Middle frontal gyrus (tissue), 1 donor: ENCODE data around the gene NUCKS1.

Source experiments
- DNase-seq: peaks from one replicate; pipeline ENCODE4 v3.0.0-alpha.2; 2015; ENCODE audit warnings: low spot score; ENCODE audit errors: extremely low spot score

The NUCKS1 gene

GRCh38 chr1:205670611-205671430, 79.2 kb downstream of the NUCKS1 start:
- DNase-seq, result no peak

DNA sequence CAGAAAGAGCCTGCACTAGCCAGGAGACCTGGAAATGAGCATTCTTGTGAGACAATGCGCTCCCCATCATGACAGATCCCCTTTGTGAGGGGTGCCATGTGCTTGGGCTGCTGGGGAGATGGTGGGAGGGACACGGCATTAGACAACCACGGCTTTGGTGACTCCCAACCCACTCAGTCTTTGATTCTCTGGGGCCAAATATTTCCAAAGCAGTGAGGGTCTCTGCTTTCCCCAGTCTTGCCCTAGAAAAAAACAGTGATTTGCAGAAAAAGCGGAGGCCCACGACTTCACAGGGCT, 79.9 kb downstream of the NUCKS1 start:
- no peak for DNase-seq

DNA sequence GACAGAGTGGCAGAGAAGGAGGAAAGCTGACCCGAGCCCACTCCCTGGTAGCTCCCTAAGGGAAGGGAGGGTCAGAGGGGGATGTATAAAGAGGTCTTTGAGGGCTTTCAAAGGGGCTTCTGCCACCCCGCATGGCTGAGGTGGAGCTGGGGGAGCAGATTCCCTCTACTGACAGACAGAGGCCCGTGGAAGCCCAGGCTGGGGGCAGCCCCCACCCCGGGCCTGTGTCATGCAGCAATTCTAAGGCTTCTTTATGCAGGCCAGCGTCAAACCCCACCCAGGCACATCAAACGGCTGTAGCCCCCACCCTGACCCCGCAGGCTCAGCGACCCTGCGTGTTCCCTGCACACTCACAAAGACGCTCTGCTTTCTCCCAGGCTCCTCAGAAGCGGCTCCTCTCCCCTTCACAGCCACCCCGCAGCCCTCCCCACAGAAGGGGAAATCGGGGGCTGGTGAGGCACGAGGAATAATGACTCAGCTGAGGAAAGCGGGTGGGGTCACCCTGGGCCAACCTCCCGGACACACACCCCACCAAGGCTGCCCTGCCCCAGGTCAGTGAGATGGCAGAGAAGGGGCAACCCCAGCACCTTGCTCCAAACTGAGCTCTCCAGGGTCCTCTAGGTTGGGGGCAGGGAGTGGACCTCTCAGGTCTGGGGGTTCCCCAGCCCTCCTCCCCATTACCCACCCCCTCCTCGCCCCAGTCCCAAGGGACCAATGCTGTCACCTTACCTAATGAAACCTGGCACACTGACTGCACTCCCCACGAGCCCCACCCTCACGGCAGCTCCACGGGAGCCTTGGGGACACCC, 80.4 kb downstream of the NUCKS1 start:
- DNase-seq, result no peak

- DNase-seq, result no peak
Measured at GRCh38 chr1:205668951-205669340, 81.0 kb downstream of the NUCKS1 start.

GRCh38 chr1:205667909-205668643, 81.9 kb downstream of the NUCKS1 start:
- DNase-seq, result no peak

DNA sequence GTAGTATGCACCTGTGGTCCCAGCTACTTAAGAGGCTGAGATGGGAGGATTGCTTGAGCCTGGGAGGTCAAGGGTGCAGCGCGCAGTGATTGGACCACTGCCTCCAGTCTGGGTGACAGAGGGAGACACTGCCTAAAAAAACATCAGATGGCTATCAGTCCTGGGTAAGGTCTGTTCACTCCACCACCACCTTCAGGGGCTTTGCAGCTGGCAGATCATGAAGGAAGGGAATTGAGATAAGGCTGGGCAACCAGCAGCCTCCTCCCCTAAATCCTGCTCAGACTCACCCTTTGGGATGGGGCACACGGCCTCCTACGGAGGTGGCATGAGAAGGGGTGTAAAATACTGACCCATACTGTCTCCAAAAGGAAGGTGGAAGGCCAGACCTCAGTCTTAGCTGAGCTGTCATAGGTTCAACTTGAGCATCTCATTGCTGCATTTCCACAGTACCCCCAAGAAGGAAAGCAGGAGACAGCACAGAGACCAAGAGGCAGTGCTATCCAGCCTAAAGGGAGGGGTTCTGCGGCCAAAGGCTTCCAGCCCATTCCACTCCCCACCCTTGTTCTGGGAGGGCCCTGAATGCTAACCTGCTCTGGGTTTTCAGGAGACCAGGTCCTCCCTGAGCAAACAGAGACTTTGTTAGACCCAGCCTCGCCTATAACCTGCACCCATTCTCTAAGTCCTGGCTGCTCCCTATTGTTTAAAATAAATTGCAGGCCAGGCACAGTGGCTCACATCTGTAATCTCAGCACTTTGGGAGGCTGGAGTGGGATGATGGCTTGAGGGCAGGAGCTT, 83.4 kb downstream of the NUCKS1 start:
- no peak for DNase-seq

DNA sequence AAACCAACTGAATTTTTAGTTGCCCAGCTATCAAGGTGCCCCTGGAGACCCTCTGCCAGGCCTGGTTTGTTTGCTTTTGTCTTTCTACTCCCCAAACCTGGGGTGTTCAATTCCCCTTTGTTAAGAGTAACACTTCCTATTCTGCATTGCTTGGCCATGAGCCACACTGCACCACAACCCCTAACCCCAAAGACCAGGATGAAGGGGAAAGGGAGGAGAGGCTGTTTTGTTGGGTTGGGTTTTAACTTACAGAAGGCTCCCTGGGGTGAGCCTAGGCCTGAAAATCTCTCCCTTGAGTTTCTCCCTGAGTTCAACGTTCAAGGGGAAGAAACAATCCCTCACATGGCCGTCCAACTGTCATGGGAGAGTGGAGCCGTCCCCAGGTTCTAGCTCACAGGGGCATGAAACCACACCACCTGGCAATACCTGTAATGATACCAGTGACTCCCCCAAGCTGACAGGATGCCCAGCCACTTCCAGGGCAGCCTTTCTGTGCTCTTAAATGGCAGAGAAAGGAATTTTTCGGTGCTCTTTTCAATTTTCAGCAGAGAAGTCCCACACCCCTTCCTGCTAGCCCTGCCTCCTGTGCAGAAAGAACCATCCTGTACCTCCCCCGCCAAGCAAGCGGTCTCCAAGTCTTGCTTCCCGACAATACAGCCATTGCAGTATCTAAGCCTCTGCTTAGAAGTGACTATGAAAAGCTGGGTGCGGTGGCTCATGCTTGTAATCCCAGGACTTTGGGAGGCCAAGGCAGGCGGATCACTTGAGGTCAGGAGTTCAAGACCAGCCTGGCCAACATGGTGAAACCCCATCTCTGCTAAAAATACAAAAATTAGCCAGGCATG, 84.6 kb downstream of the NUCKS1 start:
- DNase-seq, result no peak

DNA sequence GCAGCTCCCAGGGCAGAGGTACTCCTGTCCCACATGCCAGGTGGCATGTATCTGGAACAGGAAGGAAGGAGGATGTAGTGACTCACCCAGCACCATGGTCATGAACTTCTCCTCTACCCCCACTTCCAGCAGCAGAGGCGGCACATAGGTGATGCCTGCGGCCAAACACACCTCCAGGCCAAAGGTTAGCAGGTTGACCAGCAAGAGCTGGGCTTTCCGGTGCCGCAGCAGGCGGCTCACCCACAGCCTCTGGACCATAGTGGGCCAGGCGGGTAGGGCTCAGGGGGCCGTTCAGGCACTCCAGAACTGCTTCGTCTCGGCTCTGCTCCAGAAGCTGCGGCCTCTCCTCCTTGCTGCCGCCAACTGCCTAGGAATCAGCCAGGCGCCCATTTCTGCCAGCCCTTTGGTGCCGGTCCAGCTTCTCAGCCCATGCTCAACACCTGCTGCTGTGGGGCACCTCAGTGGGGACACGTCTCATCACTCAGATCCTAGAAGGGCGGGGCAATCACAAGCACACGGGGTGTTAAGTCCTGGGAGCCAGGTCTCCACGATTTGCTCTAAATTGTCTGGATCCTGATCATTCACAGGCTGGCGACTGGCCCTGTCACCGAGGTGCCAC, 85.5 kb downstream of the NUCKS1 start:
- no peak for DNase-seq

DNA sequence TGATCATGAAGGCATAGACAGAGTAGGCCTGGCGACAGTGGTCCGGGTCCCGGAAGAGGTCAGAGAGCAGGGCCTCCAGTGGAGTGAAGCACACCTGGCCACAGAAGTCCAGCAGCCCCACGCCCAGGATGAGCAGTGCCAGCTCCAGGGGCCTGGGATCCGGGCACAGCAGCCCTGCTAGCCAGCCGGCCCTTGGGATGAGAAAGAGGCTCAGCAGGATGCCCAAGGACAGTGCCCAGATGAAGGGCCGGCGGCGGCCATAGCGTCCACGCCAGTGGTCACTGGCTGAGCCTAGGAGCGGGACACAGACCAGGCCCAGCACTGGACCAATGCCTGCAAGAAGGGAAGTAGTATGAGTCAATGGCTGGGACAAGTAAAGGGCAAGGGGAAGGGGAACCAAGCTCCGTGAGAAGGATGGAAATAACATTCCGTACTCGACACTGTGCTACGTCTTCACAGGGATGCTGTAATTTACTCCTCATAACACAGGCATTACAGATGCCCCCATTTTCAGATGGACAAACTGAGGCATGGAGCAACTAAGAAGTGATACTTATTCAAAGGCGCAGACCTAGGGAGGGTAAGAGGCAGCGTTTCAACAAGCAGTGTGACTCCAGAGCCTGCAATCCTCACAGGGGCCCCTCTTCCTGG, 86.6 kb downstream of the NUCKS1 start:
- DNase-seq, result no peak
